Duodenal mucosa (tissue), 2 donors: Measurements from ENCODE around the gene NOL6.
A peak's percentile ranks its signal among the peaks of the same experiment; 100 is the strongest.
"Not testable (repeated sequence)": the region's sequence is repeated elsewhere in the genome, so short reads cannot be mapped to it uniquely, and the experiment has no call there.

Experiments used
- H3K27ac ChIP-seq: one replicate; pipeline ENCODE4 v1.7.0; 2013; ENCODE audit warnings: low read depth, low read length
- H3K27me3 ChIP-seq, 2 donors: one replicate each; pipeline ENCODE4 v1.7.0; 2013; ENCODE audit warnings: low read length in 2 of 2, control low read depth in 1 of 2; ENCODE audit not compliant: insufficient read depth in 2 of 2, control insufficient read depth in 1 of 2
- H3K36me3 ChIP-seq, 2 donors: one replicate each; pipeline ENCODE4 v1.7.0; 2013; ENCODE audit warnings: low read length in 2 of 2, control low read depth in 1 of 2; ENCODE audit not compliant: insufficient read depth in 2 of 2, control insufficient read depth in 1 of 2
- H3K4me1 ChIP-seq, 2 donors: one replicate each; pipeline ENCODE4 v1.7.0; 2013; ENCODE audit warnings: low read length in 2 of 2, control low read depth in 1 of 2; ENCODE audit not compliant: insufficient read depth in 2 of 2, control insufficient read depth in 1 of 2
- H3K4me3 ChIP-seq, 2 donors: one replicate each; pipeline ENCODE4 v1.7.0; 2013; ENCODE audit warnings: low read length in 2 of 2, low read depth in 1 of 2
- H3K9ac ChIP-seq, 2 donors: one replicate each; pipeline ENCODE4 v1.7.0; 2013; ENCODE audit warnings: low read length in 2 of 2, low read depth in 1 of 2
- H3K9me3 ChIP-seq, 2 donors: one replicate each; pipeline ENCODE4 v1.7.0; 2013; ENCODE audit warnings: low read length in 2 of 2, control low read depth in 1 of 2; ENCODE audit not compliant: control insufficient read depth in 1 of 2

The NOL6 gene, protein sequence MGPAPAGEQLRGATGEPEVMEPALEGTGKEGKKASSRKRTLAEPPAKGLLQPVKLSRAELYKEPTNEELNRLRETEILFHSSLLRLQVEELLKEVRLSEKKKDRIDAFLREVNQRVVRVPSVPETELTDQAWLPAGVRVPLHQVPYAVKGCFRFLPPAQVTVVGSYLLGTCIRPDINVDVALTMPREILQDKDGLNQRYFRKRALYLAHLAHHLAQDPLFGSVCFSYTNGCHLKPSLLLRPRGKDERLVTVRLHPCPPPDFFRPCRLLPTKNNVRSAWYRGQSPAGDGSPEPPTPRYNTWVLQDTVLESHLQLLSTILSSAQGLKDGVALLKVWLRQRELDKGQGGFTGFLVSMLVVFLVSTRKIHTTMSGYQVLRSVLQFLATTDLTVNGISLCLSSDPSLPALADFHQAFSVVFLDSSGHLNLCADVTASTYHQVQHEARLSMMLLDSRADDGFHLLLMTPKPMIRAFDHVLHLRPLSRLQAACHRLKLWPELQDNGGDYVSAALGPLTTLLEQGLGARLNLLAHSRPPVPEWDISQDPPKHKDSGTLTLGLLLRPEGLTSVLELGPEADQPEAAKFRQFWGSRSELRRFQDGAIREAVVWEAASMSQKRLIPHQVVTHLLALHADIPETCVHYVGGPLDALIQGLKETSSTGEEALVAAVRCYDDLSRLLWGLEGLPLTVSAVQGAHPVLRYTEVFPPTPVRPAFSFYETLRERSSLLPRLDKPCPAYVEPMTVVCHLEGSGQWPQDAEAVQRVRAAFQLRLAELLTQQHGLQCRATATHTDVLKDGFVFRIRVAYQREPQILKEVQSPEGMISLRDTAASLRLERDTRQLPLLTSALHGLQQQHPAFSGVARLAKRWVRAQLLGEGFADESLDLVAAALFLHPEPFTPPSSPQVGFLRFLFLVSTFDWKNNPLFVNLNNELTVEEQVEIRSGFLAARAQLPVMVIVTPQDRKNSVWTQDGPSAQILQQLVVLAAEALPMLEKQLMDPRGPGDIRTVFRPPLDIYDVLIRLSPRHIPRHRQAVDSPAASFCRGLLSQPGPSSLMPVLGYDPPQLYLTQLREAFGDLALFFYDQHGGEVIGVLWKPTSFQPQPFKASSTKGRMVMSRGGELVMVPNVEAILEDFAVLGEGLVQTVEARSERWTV

DNA sequence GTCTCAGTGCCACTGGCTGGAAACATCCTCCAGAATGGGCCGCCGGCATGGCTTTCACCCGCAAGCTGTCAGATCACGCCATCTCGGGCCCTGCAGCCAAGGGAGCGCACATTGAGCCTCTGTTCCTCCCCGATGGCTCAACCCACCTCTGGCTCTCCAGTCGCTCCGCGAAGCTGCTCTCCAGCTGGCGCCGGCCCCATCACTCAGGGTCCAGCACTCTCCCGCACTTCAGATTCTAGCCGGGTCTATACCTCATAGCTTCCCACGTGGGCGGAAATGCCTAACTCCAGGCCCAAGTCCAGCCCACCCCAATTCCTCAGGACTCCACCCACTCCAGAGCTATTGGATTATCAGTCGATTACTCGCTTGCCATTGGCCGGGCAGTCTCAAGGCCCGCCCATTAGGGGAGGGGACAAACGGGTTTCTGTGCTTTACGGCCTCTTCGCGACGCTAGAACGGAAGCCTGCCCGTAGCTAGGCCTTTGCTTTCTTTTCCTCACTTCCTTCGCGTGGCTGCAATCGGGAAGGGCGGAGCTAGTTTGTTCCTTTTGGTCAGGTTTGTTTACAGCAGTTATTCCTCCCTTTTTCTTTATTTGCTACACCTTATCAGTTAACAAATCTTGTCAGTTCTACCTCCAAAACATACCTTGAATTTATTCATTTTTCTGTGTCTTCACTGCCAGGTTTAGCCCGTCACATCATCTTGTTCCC lies at the start of gene NOL6:
NOL6 (minus strand) TSS at position 282 of the 710 bp plus-strand sequence; CDS start at position 200, 82 bp downstream.
- peaks cover 19 to 22% of the 10 kb centered on the region in 2 donors for H3K4me1 ChIP-seq
- H3K9ac ChIP-seq, result peak within 1 kb of the TSS; percentile 65 to 73
- no peaks in the 10 kb centered on the region for H3K27me3 ChIP-seq
- H3K27ac ChIP-seq, result no peak within 1 kb of the TSS
- H3K9me3 ChIP-seq, result no peaks in the 10 kb centered on the region
- peak within 1 kb of the TSS; percentile 87 to 98 for H3K4me3 ChIP-seq
- peaks cover 20 to 29% of the 10 kb centered on the region in 2 donors for H3K36me3 ChIP-seq

DNA sequence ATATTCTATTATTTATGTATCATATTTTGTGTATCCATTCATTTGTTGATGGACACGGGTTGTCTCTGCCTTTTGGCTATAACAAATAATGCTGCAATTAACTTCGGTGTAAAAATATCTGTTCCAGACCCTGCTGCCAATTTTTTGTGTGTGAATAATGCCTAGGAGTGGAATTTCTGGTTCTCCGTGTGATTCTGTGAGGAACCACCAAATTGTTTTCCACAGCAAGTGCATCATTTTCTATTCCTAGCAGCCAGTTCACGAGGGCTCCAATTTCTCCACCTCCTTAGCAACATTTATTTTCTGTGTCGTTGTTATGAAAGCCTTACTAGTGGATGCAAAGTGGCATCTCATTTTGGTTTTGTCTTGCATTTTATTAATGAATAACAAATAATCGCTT lies 48.1 kb upstream of the NOL6 start:
- H3K27me3 ChIP-seq, result peaks cover 9 to 16% of the 10 kb centered on the region in 2 donors
- H3K27ac ChIP-seq, H3K9ac ChIP-seq, H3K4me3 ChIP-seq, H3K36me3 ChIP-seq, H3K9me3 ChIP-seq, H3K4me1 ChIP-seq: not testable (repeated sequence)

DNA sequence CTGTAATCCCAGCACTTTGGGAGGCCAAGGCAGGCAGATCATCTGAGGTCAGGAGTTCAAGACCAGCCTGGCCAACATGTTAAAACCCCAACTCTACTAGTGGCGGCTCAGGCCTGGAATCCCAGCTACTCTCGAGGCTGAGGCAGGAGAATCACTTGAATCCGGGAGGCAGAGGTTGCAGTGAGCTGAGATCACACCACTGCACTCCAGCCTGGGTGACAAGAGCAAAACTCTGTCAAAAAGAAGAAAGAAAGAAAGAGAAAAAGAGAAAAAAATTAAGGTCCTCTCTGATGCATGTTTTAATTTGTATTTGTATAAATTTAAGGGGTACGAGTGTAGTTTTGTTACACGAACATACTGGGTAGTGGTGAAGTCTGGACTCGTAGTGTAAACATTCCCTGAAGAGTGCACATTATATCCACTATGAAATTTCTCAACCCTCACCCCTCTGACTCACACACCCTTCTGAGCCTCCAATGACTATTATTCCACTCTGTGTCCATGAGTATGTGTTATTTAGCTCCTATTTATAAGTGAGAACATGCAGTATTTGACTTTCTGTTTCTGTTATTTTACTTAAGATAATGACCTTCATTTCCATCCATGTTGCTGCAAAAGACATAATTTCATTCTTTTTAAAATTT lies 44.3 kb upstream of the NOL6 start:
- not testable (repeated sequence) for H3K4me1 ChIP-seq, H3K27ac ChIP-seq, H3K36me3 ChIP-seq, H3K9ac ChIP-seq, H3K4me3 ChIP-seq, H3K9me3 ChIP-seq, H3K27me3 ChIP-seq

DNA sequence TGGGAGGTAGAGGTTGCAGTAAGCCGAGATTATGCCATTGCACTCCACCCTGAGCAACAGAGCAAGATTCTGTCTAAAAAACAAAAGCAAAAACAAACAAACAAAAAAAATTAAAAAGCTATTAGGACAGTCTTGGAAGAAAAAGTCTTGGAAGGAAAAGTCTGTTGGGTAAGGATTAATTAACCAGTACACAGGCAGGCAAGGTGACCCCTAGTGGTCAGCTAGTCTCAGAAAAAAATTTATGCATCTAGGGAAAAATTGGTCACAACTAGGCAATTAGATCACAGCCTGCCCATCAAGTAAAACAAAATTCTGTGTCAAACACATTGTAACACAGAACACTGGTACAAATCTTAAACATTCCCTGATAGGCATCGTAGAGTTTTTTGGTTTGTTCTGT lies 43.6 kb upstream of the NOL6 start:
- Histone ChIP-seq H3K9ac (no peak overlapping the region), H3K36me3 (no peaks in the 10 kb centered on the region), H3K4me3 (no peak overlapping the region), H3K9me3 (no peaks in the 10 kb centered on the region), H3K27me3 (no peaks in the 10 kb centered on the region), H3K27ac (no peak overlapping the region), H3K4me1 (no peaks in the 10 kb centered on the region)

DNA sequence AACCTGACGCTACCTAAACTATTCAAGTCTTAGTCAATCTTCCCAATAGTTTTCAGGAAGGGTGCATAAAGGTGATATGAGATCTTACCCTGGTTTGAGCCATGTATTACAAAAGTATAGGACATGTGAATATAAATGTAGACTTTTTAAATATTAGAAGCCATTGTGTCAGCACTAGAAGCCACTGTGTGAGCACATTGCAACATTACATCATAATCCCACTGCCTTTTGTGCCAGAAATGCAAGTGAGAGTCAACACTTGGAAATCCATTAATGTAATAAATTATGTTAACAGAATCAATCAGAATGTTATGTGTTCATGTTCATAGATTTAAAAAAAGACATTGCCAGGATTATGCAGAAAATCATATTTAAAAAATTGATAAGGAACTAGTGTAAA lies 42.7 kb upstream of the NOL6 start:
- H3K27ac ChIP-seq, H3K27me3 ChIP-seq, H3K9ac ChIP-seq, H3K36me3 ChIP-seq, H3K4me1 ChIP-seq, H3K9me3 ChIP-seq, H3K4me3 ChIP-seq: not testable (repeated sequence)

DNA sequence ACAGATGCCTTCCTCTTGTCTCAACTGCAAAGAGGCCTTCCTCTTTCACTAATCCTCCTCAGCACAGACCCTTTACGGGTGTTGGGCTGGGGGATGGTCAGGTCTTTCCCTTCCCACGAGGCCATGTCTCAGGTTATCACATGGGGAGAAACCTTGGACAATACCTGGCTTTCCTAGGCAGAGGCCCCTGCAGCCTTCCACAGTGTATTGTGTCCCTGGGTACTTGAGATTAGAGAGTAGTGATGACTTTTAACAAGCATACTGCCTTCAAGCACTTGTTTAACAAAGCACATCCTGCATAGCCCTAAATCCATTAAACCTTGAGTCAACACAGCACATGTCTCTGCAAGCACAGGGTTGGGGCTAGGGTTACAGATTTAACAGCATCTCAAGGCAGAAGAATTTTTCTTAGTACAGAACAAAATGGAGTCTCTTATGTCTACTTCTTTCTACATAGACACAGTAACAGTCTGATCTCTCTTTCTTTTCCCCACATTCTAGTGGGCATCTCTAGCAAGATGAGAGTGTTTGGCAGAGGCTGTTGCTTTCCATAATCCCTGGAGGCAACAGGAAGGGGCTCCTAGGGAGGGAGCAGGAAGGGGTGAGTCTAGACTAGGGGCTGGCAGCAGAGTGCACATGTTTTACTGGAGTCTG lies 41.7 kb upstream of the NOL6 start:
- not testable (repeated sequence) for H3K27ac ChIP-seq, H3K4me3 ChIP-seq, H3K36me3 ChIP-seq, H3K4me1 ChIP-seq, H3K9ac ChIP-seq, H3K9me3 ChIP-seq, H3K27me3 ChIP-seq

DNA sequence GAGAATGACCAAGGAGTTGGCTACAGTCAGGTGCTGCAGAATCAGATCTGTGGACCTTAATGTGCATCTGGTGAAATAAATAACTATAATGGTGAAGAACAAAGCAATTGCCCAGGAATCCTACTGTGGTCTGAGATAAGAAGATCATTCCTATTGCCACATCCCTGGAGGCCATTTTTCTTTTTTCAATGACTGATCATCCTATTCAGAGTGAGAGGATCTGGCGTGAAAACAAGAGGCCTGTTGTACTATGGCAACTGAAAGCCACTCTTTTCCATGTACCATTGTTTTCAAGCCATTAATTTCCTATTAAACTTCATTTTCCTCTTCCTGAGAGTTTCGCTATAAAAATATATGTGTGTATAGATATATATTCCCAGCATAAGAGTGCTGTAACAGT lies 38.8 kb upstream of the NOL6 start:
- not testable (repeated sequence) for H3K9ac ChIP-seq, H3K4me3 ChIP-seq, H3K36me3 ChIP-seq, H3K27me3 ChIP-seq, H3K9me3 ChIP-seq, H3K4me1 ChIP-seq, H3K27ac ChIP-seq

DNA sequence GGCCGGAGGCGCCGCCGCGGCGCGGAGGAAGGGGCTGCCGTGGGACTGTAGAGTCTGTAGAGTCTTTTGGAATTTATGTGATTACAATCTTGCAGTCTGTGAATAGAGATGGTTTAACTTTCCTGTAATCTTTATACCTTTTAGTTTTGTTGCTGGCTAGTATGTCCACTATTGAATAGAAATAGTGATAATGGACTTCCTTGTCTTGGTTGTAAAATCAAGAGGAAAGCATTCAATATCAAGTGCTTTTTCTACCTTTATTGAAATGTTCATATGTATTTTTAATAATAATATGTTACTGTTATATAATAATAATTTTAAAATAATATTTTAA lies 37.4 kb upstream of the NOL6 start:
- not testable (repeated sequence) for H3K4me1 ChIP-seq, H3K36me3 ChIP-seq, H3K27me3 ChIP-seq, H3K9me3 ChIP-seq
- H3K27ac ChIP-seq, result peak overlapping the region; percentile 73
- peak overlapping the region; percentile 70 to 84 for H3K4me3 ChIP-seq
- H3K9ac ChIP-seq, result peak overlapping the region; percentile 65 to 79
